Stimulated activated effector memory CD8-positive, alpha-beta T cell treated with anti-CD3 and anti-CD28 coated beads, Interleukin-12 subunit alpha, Interleukin-12 subunit beta, amount 100 ng/mL, for 72 hours (primary cell): ENCODE data around the gene STRIP1.

ENCODE experiments used
- ATAC-seq: fragments of 150-1000 bp; cut with Tn5 transposase; 2 replicates; pipeline ENCODE4 v1.10.0; 2021
- DNase-seq, 2 donors: peaks; one replicate each; pipeline ENCODE4 v3.0.0; 2021 to 2022; ENCODE audit warnings: low spot score in 2 of 2
- H3K27ac Mint-ChIP-seq: one replicate; pipeline ENCODE4 v1.8.0; 2022; ENCODE audit warnings: mild to moderate bottlenecking, mixed read lengths
- H3K36me3 Mint-ChIP-seq: one replicate; pipeline ENCODE4 v1.8.0; 2022; ENCODE audit warnings: mild to moderate bottlenecking, mixed read lengths
- H3K4me1 Mint-ChIP-seq: one replicate; pipeline ENCODE4 v1.8.0; 2022; ENCODE audit warnings: mixed read lengths
- H3K4me3 Mint-ChIP-seq: one replicate; pipeline ENCODE4 v1.8.0; 2022; ENCODE audit warnings: mild to moderate bottlenecking, mixed read lengths
- H3K9me3 Mint-ChIP-seq: one replicate; pipeline ENCODE4 v1.8.0; 2022; ENCODE audit warnings: mixed read lengths

The STRIP1 gene

DNA sequence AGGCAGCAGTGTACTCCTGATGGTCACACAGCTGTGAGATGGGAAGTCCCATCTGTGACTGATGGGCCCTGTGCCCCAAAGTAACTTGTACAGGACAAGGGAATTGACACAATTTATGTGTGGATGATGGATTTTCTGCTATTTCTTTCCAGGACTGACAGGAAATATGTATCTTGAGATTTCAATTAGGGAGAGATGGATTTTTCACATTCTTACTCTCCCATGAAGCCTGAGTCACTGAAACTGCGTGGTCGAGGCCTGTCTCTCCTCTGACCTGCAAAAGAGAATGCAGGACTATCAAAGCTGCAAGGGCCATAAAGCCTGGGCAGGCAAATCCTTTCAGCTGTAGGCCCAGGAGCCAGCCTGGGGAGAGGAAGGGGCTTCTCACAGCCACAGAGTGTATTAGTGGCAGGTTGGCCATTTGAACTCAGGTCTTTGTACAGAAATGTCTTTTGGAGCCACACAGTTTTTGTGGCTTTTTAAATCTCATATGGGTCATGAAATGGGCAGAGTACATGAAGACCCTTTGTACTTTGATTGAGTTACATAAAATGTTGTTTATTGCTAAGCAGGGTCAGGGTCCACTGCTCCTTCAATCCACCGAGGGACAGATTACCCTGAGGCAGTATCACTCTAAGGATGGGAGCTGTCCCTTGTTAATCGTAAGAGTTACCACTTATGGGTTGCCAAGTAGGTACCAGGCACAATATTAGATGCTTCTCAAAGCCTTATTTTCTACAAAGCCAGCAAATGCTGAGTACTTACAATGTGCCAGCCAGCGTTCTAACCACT is 21.3 kb downstream of the STRIP1 start:
- Mint-ChIP-seq H3K36me3 (peaks cover 77% of the 10 kb centered on the region), H3K4me3 (no peak overlapping the region), H3K4me1 (peaks cover 7% of the 10 kb centered on the region), H3K9me3 (no peaks in the 10 kb centered on the region), H3K27ac (no peak overlapping the region)
- ATAC-seq = no peak
- no peak for DNase-seq

DNA sequence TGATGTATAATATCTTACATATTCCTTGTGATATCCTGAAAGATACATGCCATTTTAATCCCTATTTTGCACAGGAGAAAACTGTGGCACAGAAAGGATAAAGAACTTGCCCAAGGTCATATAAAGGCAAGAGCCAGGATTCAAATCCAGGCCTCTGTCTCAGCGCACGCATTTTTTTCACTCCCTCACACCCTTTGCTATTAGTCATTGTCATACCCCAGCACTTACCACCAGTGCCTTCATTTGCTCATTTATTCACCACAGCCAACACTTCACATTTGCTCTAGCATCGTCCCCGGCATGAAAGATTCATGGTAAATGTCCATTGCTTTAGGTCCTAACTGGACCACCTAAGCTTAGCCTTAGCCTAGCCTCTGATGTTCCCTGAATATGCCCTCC is 21.9 kb downstream of the STRIP1 start:
- peaks cover 7% of the 10 kb centered on the region for H3K4me1 Mint-ChIP-seq
- peaks cover 71% of the 10 kb centered on the region for H3K36me3 Mint-ChIP-seq
- H3K9me3 Mint-ChIP-seq = no peaks in the 10 kb centered on the region
- DNase-seq = no peak
- H3K27ac Mint-ChIP-seq = peak overlapping the region; percentile 6
- no peak overlapping the region for H3K4me3 Mint-ChIP-seq
- no peak for ATAC-seq

GRCh38 chr1:110056776-110057175 is 22.4 kb downstream of the STRIP1 start:
- ATAC-seq (peak; percentile 55), DNase-seq (no peak)
- H3K4me1 Mint-ChIP-seq = peaks cover 7% of the 10 kb centered on the region
- peak overlapping the region; percentile 6 for H3K27ac Mint-ChIP-seq
- H3K36me3 Mint-ChIP-seq = peaks cover 66% of the 10 kb centered on the region
- H3K9me3 Mint-ChIP-seq = no peaks in the 10 kb centered on the region
- H3K4me3 Mint-ChIP-seq = no peak overlapping the region

GRCh38 chr1:110057963-110058518 is 23.6 kb downstream of the STRIP1 start:
- no peak for DNase-seq
- peak overlapping the region; percentile 6 for H3K27ac Mint-ChIP-seq
- peaks cover 7% of the 10 kb centered on the region for H3K4me1 Mint-ChIP-seq
- H3K9me3 Mint-ChIP-seq = no peaks in the 10 kb centered on the region
- no peak overlapping the region for H3K4me3 Mint-ChIP-seq
- ATAC-seq = no peak
- peaks cover 54% of the 10 kb centered on the region for H3K36me3 Mint-ChIP-seq

- peak overlapping the region; percentile 6 for H3K27ac Mint-ChIP-seq
- no peak overlapping the region for H3K4me3 Mint-ChIP-seq
- H3K4me1 Mint-ChIP-seq = peaks cover 7% of the 10 kb centered on the region
These were observed 24.2 kb downstream of the STRIP1 start for GRCh38 chr1:110058591-110058990.

GRCh38 chr1:110059133-110059863 is 24.9 kb downstream of the STRIP1 start:
- peaks cover 41% of the 10 kb centered on the region for H3K36me3 Mint-ChIP-seq
- ATAC-seq = no peak
- H3K9me3 Mint-ChIP-seq = no peaks in the 10 kb centered on the region
- peak overlapping the region; percentile 75 for H3K27ac Mint-ChIP-seq
- peaks cover 7% of the 10 kb centered on the region for H3K4me1 Mint-ChIP-seq
- no peak for DNase-seq
- H3K4me3 Mint-ChIP-seq = no peak overlapping the region

More at GRCh38 chr1:110058591-110058990, 24.2 kb downstream of the STRIP1 start:
- H3K36me3 Mint-ChIP-seq = peaks cover 48% of the 10 kb centered on the region
- H3K9me3 Mint-ChIP-seq = no peaks in the 10 kb centered on the region
- no peak for DNase-seq
- no peak for ATAC-seq

DNA sequence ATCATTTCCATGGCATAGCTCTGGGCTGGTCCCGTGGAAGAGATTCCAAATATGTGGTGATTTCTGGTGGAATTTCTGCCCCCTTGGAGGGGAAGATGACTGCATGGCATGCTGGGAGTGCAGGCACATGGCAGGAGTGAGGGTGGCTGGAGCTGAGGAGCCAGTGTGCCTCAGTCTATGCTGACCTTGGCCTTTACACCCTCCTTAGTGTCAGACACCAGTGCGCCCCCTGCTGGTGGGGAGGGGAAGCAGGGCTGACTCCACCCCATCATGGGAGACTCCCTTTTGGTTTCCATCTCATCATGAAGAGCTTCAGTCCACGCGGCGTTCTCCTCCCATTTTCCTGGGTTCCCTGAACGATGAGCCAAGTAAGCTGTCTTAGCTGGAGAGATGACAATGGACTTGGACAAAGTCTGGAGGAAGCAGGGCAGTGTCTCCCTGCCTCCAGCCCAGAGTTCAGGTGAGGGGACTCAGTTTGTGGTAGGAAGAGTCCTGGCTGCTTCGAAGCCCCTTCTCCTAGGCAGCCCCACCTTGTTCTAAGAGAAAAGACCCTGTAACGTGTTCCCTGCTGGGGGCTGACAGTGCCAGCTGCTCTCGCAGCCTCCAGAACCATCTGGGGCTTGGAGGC is 25.7 kb downstream of the STRIP1 start:
- no peak overlapping the region for H3K4me3 Mint-ChIP-seq
- H3K36me3 Mint-ChIP-seq = peaks cover 33% of the 10 kb centered on the region
- no peaks in the 10 kb centered on the region for H3K9me3 Mint-ChIP-seq
- H3K4me1 Mint-ChIP-seq = peaks cover 7% of the 10 kb centered on the region
- peak; percentile 73 for ATAC-seq
- DNase-seq = peak; percentile 73 to 88
- peak overlapping the region; percentile 75 for H3K27ac Mint-ChIP-seq

- Mint-ChIP-seq H3K27ac (no peak overlapping the region), H3K4me1 (peaks cover 7% of the 10 kb centered on the region), H3K9me3 (no peaks in the 10 kb centered on the region), H3K4me3 (no peak overlapping the region), H3K36me3 (peaks cover 27% of the 10 kb centered on the region)
- ATAC-seq (no peak), DNase-seq (no peak)
These were observed 26.2 kb downstream of the STRIP1 start for GRCh38 chr1:110060662-110061060.

GRCh38 chr1:110061341-110061740 is 26.9 kb downstream of the STRIP1 start:
- peaks cover 7% of the 10 kb centered on the region for H3K4me1 Mint-ChIP-seq
- ATAC-seq (no peak), DNase-seq (no peak)
- no peak overlapping the region for H3K4me3 Mint-ChIP-seq
- H3K36me3 Mint-ChIP-seq = peaks cover 21% of the 10 kb centered on the region
- H3K27ac Mint-ChIP-seq = no peak overlapping the region
- no peaks in the 10 kb centered on the region for H3K9me3 Mint-ChIP-seq

GRCh38 chr1:110062612-110063011 is 28.2 kb downstream of the STRIP1 start:
- no peak overlapping the region for H3K27ac Mint-ChIP-seq
- peaks cover 7% of the 10 kb centered on the region for H3K4me1 Mint-ChIP-seq
- H3K36me3 Mint-ChIP-seq = peaks cover 8% of the 10 kb centered on the region
- no peak overlapping the region for H3K4me3 Mint-ChIP-seq
- DNase-seq (no peak), ATAC-seq (no peak)
- no peaks in the 10 kb centered on the region for H3K9me3 Mint-ChIP-seq

- Mint-ChIP-seq H3K4me1 (peaks cover 14% of the 10 kb centered on the region), H3K4me3 (no peak overlapping the region), H3K36me3 (peaks cover 6% of the 10 kb centered on the region), H3K27ac (no peak overlapping the region), H3K9me3 (no peaks in the 10 kb centered on the region)
- ATAC-seq (no peak), DNase-seq (no peak)
These were observed 29.4 kb downstream of the STRIP1 start for GRCh38 chr1:110063781-110064180.

GRCh38 chr1:110064576-110065337 is 30.3 kb downstream of the STRIP1 start:
- Mint-ChIP-seq H3K4me3 (no peak overlapping the region), H3K4me1 (peaks cover 16% of the 10 kb centered on the region), H3K9me3 (no peaks in the 10 kb centered on the region), H3K36me3 (peaks cover 5% of the 10 kb centered on the region), H3K27ac (no peak overlapping the region)
- DNase-seq (no peak), ATAC-seq (no peak)

DNA sequence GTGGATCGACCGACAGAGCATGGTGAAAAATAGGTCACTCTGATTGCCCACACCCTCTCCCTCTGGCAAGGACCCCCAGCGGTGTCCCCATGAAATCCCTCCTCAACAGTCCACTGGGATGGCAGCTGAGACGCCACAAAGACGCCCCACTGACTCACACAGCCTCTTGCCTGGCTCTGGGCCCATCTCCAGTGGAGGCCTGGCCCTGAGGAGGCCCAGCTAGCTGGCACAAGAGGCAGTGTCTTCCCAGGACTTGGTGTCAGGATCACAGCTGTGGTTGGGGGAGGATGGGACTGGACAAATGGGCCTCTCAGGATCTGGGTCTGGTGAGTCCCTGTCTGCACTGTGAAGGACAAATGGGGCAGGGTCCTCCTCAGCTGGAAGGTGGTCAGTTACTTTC is 31.4 kb downstream of the STRIP1 start:
- DNase-seq (no peak), ATAC-seq (no peak)
- Mint-ChIP-seq H3K9me3 (no peaks in the 10 kb centered on the region), H3K4me3 (no peak overlapping the region), H3K27ac (no peak overlapping the region), H3K4me1 (peaks cover 15% of the 10 kb centered on the region), H3K36me3 (no peaks in the 10 kb centered on the region)

- H3K4me1 Mint-ChIP-seq = peaks cover 15% of the 10 kb centered on the region
- H3K4me3 Mint-ChIP-seq = peak overlapping the region; percentile 65
- H3K27ac Mint-ChIP-seq = no peak overlapping the region
- DNase-seq (no peak), ATAC-seq (no peak)
- no peaks in the 10 kb centered on the region for H3K36me3 Mint-ChIP-seq
- H3K9me3 Mint-ChIP-seq = no peaks in the 10 kb centered on the region
These were observed 33.1 kb downstream of the STRIP1 start for GRCh38 chr1:110067479-110067892.
